HG03469 (cell line): ENCODE measurements around the gene METTL17.
"Not testable (repeated sequence)": the region's sequence is repeated elsewhere in the genome, so short reads cannot be mapped to it uniquely, and the experiment has no call there.

Source experiments
- ATAC-seq: cut with Tn5 transposase; IDR thresholded peaks from one replicate; pipeline ENCODE4 v1.9.1; 2021; ENCODE audit warnings: mild to moderate bottlenecking, moderate library complexity, moderate number of reproducible peaks; ENCODE audit not compliant: unreplicated experiment

Gene METTL17

GRCh38 chr14:20989787-20990600 is at the start of gene METTL17:
METTL17 (plus strand) TSS chr14:20989980; CDS start chr14:20990003, 23 bp downstream.
- ATAC-seq: peak; percentile 89

GRCh38 chr14:20945146-20945545 is 44.6 kb upstream of the METTL17 start:
- ATAC-seq: not testable (repeated sequence)

GRCh38 chr14:20946707-20947106 is 43.1 kb upstream of the METTL17 start:
- not testable (repeated sequence) for ATAC-seq

- not testable (repeated sequence) for ATAC-seq
Observed at GRCh38 chr14:20954736-20955537, 34.8 kb upstream of the METTL17 start, which contains the start of gene RNASE2. RNASE2 (plus strand) TSS chr14:20955487; CDS start chr14:20955772, 285 bp downstream.

- not testable (repeated sequence) for ATAC-seq
Observed at GRCh38 chr14:20955538-20955873, 34.3 kb upstream of the METTL17 start.

- no peak for ATAC-seq
Observed at GRCh38 chr14:20956376-20956976, 33.3 kb upstream of the METTL17 start.

- ATAC-seq: not testable (repeated sequence)
Observed at GRCh38 chr14:20958946-20959345, 30.8 kb upstream of the METTL17 start.

GRCh38 chr14:20969336-20969735 is 20.4 kb upstream of the METTL17 start:
- no peak for ATAC-seq

GRCh38 chr14:20970647-20970982 is 19.2 kb upstream of the METTL17 start:
- ATAC-seq: no peak

- peak; percentile 82 for ATAC-seq
Observed at GRCh38 chr14:20970983-20971704, 18.6 kb upstream of the METTL17 start.

- no peak for ATAC-seq
Observed at GRCh38 chr14:20971705-20972021, 18.1 kb upstream of the METTL17 start.

GRCh38 chr14:20973501-20973900 is 16.3 kb upstream of the METTL17 start:
- ATAC-seq: no peak

- no peak for ATAC-seq
Observed at GRCh38 chr14:20976291-20976690, 13.5 kb upstream of the METTL17 start.

- no peak for ATAC-seq
Observed at GRCh38 chr14:20978687-20979086, 11.1 kb upstream of the METTL17 start.

- no peak for ATAC-seq
Observed at GRCh38 chr14:20980906-20981305, 8.9 kb upstream of the METTL17 start.

- ATAC-seq: no peak
Observed at GRCh38 chr14:20982646-20983369, 7.0 kb upstream of the METTL17 start.

- not testable (repeated sequence) for ATAC-seq
Observed at GRCh38 chr14:20985650-20986049, 4.1 kb upstream of the METTL17 start.

GRCh38 chr14:20986811-20987210 is 3.0 kb upstream of the METTL17 start:
- no peak for ATAC-seq

- ATAC-seq: no peak
Observed at GRCh38 chr14:20988717-20989470, 886 bp upstream of the METTL17 start.

- no peak for ATAC-seq
Observed at GRCh38 chr14:20989471-20989786, 351 bp upstream of the METTL17 start.
